Left lobe of liver (tissue), 2 donors: ENCODE measurements around the gene RBM4. TPM values are rescaled to one million over a fixed set of nuclear protein-coding genes. Genes with fewer than 3 reads are reported as not detected.
A peak's percentile ranks its signal among the peaks of the same experiment; 100 is the strongest.

Source experiments
- ATAC-seq: fragments of 200-7000 bp; cut with Tn5 transposase; one replicate; pipeline ENCODE4 v1.9.1; 2020; ENCODE audit warnings: mild to moderate bottlenecking, moderate library complexity
- DNase-seq: peaks from one replicate; pipeline ENCODE4 v3.0.0-alpha.2; 2020; ENCODE audit warnings: low spot score
- total RNA-seq: library from RNA; stranded (reverse); gene quantifications from one replicate; pipeline ENCODE4 v1.2.1, GENCODE V29; 2021
- donor health status: DM: no; HTN: no; CAD: no; lungs with moderate emphysema.
- donor health status: DM: no; HTN: yes; CAD: no.

The RBM4 gene
- total RNA-seq, 1 donor from 2014 or later = 36.3 TPM

- DNase-seq (no peak), ATAC-seq (no peak)
Measured at GRCh38 chr11:66687831-66688281, 49.4 kb downstream of the RBM4 start.

GRCh38 chr11:66688561-66689534 is 50.3 kb downstream of the RBM4 start:
- no peak for ATAC-seq
- DNase-seq = no peak

- no peak for ATAC-seq
- DNase-seq = no peak
Measured at GRCh38 chr11:66689661-66690590, 51.4 kb downstream of the RBM4 start.

GRCh38 chr11:66691311-66691980 is 52.9 kb downstream of the RBM4 start:
- ATAC-seq (no peak), DNase-seq (no peak)

- ATAC-seq = no peak
Measured at GRCh38 chr11:66692446-66692845, 53.9 kb downstream of the RBM4 start.

GRCh38 chr11:66692871-66693331 is 54.4 kb downstream of the RBM4 start:
- no peak for ATAC-seq
- DNase-seq = no peak

More at GRCh38 chr11:66692446-66692845, 53.9 kb downstream of the RBM4 start:
- DNase-seq = no peak

- DNase-seq = no peak
Measured at GRCh38 chr11:66693356-66694055, 55.0 kb downstream of the RBM4 start.

GRCh38 chr11:66694056-66694410 is 55.5 kb downstream of the RBM4 start:
- DNase-seq (no peak), ATAC-seq (no peak)

More at GRCh38 chr11:66693356-66694055, 55.0 kb downstream of the RBM4 start:
- ATAC-seq = no peak

- ATAC-seq (peak; percentile 96), DNase-seq (peak; percentile 90)
Measured at GRCh38 chr11:66694732-66695207, 56.3 kb downstream of the RBM4 start.

Other genes starting within 250 kb of the RBM4 start
- not detected for gene NPAS4, start 217.7 kb upstream of the RBM4 start, total RNA-seq
- 28.5 TPM for gene MRPL11, start 199.9 kb upstream of the RBM4 start, total RNA-seq
- gene PELI3, start 171.8 kb upstream of the RBM4 start, total RNA-seq = 4.8 TPM
- 24.4 TPM for gene DPP3, start 158.3 kb upstream of the RBM4 start, total RNA-seq
- gene BBS1, start 128.1 kb upstream of the RBM4 start, total RNA-seq = 11.6 TPM
- gene ZDHHC24, start 92.7 kb upstream of the RBM4 start, total RNA-seq = 6.9 TPM
- not detected for gene ACTN3, start 91.8 kb upstream of the RBM4 start, total RNA-seq
- gene CTSF, start 70.1 kb upstream of the RBM4 start, total RNA-seq = 45.5 TPM
- gene CCDC87, start 45.6 kb upstream of the RBM4 start, total RNA-seq = 0.10 TPM
- gene CCS, start 45.5 kb upstream of the RBM4 start, total RNA-seq = 68.5 TPM
- 31.5 TPM for gene RBM14, start 22.1 kb upstream of the RBM4 start, total RNA-seq
- 8.1 TPM for gene RBM4B, start 39.2 kb downstream of the RBM4 start, total RNA-seq
- 55.1 TPM for gene SPTBN2, start 90.5 kb downstream of the RBM4 start, total RNA-seq
- 3.2 TPM for gene RCE1, start 204.7 kb downstream of the RBM4 start, total RNA-seq
- 1.1 TPM for gene LRFN4, start 218.4 kb downstream of the RBM4 start, total RNA-seq